Mononuclear cell (primary cell): ENCODE measurements around the gene COX6B1. TPM values are rescaled to one million over a fixed set of nuclear protein-coding genes. Genes with fewer than 3 reads are reported as not detected.
"Not testable (repeated sequence)": the region's sequence is repeated elsewhere in the genome, so short reads cannot be mapped to it uniquely, and the experiment has no call there.

Experiments
- H3K27me3 ChIP-seq: 2 replicates; pipeline ENCODE4 v1.6.0; 2011; ENCODE audit warnings: low read length, control low read depth; ENCODE audit not compliant: insufficient read depth
- H3K4me1 ChIP-seq: 2 replicates; pipeline ENCODE4 v1.5.1; 2011; ENCODE audit warnings: mild to moderate bottlenecking, low read length, control low read depth; ENCODE audit not compliant: insufficient read depth
- H3K4me3 ChIP-seq: 2 replicates; pipeline ENCODE4 v1.5.1; 2011; ENCODE audit warnings: mild to moderate bottlenecking, low read length, moderate library complexity
- H3K9me3 ChIP-seq: 2 replicates; pipeline ENCODE4 v1.5.1; 2011; ENCODE audit warnings: low read depth, mild to moderate bottlenecking, control low read depth, low read length
- total RNA-seq: library from RNA; depleted of rRNA; stranded (reverse); fragments of >200 nt; gene quantifications from one replicate; pipeline ENCODE4 v1.2.3, GENCODE V29; 2012

COX6B1 gene
- total RNA-seq, 1 donor: 219 TPM

- H3K4me1 ChIP-seq: peaks cover 7% of the 10 kb centered on the region
- no peak overlapping the region for H3K4me3 ChIP-seq
Measured at GRCh38 chr19:35669974-35670373, 21.9 kb downstream of the COX6B1 start.

GRCh38 chr19:35670686-35671085, 22.6 kb downstream of the COX6B1 start:
- Histone ChIP-seq H3K4me3 (no peak overlapping the region), H3K9me3 (no peaks in the 10 kb centered on the region), H3K4me1 (peaks cover 7% of the 10 kb centered on the region), H3K27me3 (peaks cover 14% of the 10 kb centered on the region)

More at GRCh38 chr19:35669974-35670373, 21.9 kb downstream of the COX6B1 start:
- H3K9me3 ChIP-seq: no peaks in the 10 kb centered on the region
- peaks cover 14% of the 10 kb centered on the region for H3K27me3 ChIP-seq

GRCh38 chr19:35671818-35672217, 23.7 kb downstream of the COX6B1 start:
- Histone ChIP-seq H3K4me1 (peaks cover 7% of the 10 kb centered on the region), H3K4me3 (no peak overlapping the region), H3K27me3 (peaks cover 14% of the 10 kb centered on the region), H3K9me3 (no peaks in the 10 kb centered on the region)

GRCh38 chr19:35673121-35673804, 25.1 kb downstream of the COX6B1 start:
- Histone ChIP-seq H3K27me3 (peaks cover 14% of the 10 kb centered on the region), H3K4me1 (peaks cover 7% of the 10 kb centered on the region), H3K4me3 (peak overlapping the region; percentile 13), H3K9me3 (no peaks in the 10 kb centered on the region)

GRCh38 chr19:35675589-35676140, 27.5 kb downstream of the COX6B1 start:
- no peak overlapping the region for H3K4me3 ChIP-seq
- H3K27me3 ChIP-seq: peaks cover 14% of the 10 kb centered on the region
- H3K9me3 ChIP-seq: no peaks in the 10 kb centered on the region
- H3K4me1 ChIP-seq: peaks cover 7% of the 10 kb centered on the region

GRCh38 chr19:35689836-35690235, 41.7 kb downstream of the COX6B1 start:
- H3K27me3 ChIP-seq: no peaks in the 10 kb centered on the region

GRCh38 chr19:35691106-35691505, 43.0 kb downstream of the COX6B1 start:
- H3K27me3 ChIP-seq, H3K4me3 ChIP-seq, H3K9me3 ChIP-seq, H3K4me1 ChIP-seq: not testable (repeated sequence)

More at GRCh38 chr19:35689836-35690235, 41.7 kb downstream of the COX6B1 start:
- Histone ChIP-seq H3K4me1 (no peaks in the 10 kb centered on the region), H3K4me3 (no peak overlapping the region), H3K9me3 (no peaks in the 10 kb centered on the region)

GRCh38 chr19:35692010-35692409, 43.9 kb downstream of the COX6B1 start:
- H3K9me3 ChIP-seq: no peaks in the 10 kb centered on the region
- H3K27me3 ChIP-seq: no peaks in the 10 kb centered on the region
- H3K4me1 ChIP-seq: no peaks in the 10 kb centered on the region
- no peak overlapping the region for H3K4me3 ChIP-seq

GRCh38 chr19:35693422-35693821, 45.3 kb downstream of the COX6B1 start:
- H3K9me3 ChIP-seq: no peaks in the 10 kb centered on the region
- H3K4me1 ChIP-seq: no peaks in the 10 kb centered on the region
- H3K27me3 ChIP-seq: no peaks in the 10 kb centered on the region
- H3K4me3 ChIP-seq: no peak overlapping the region

- Histone ChIP-seq H3K4me3 (no peak overlapping the region), H3K4me1 (no peaks in the 10 kb centered on the region), H3K9me3 (no peaks in the 10 kb centered on the region), H3K27me3 (no peaks in the 10 kb centered on the region)
Measured at GRCh38 chr19:35693835-35694599, 45.9 kb downstream of the COX6B1 start.

- Histone ChIP-seq H3K4me1 (no peaks in the 10 kb centered on the region), H3K9me3 (no peaks in the 10 kb centered on the region), H3K4me3 (no peak overlapping the region), H3K27me3 (no peaks in the 10 kb centered on the region)
Measured at GRCh38 chr19:35695895-35696422, 47.8 kb downstream of the COX6B1 start.

GRCh38 chr19:35696835-35697234, 48.7 kb downstream of the COX6B1 start:
- no peaks in the 10 kb centered on the region for H3K27me3 ChIP-seq
- H3K4me3 ChIP-seq: no peak overlapping the region
- peaks cover under 1% of the 10 kb centered on the region for H3K4me1 ChIP-seq
- H3K9me3 ChIP-seq: no peaks in the 10 kb centered on the region

- Histone ChIP-seq H3K4me3 (peak overlapping the region; percentile 45), H3K27me3 (no peaks in the 10 kb centered on the region), H3K9me3 (no peaks in the 10 kb centered on the region), H3K4me1 (peaks cover 12% of the 10 kb centered on the region)
Measured at GRCh38 chr19:35702223-35703012, 54.3 kb downstream of the COX6B1 start.

- no peaks in the 10 kb centered on the region for H3K9me3 ChIP-seq
- no peaks in the 10 kb centered on the region for H3K27me3 ChIP-seq
- peaks cover 12% of the 10 kb centered on the region for H3K4me1 ChIP-seq
- no peak overlapping the region for H3K4me3 ChIP-seq
Measured at GRCh38 chr19:35703343-35703742, 55.2 kb downstream of the COX6B1 start.

- Histone ChIP-seq H3K27me3 (no peaks in the 10 kb centered on the region), H3K4me1 (peaks cover 12% of the 10 kb centered on the region), H3K9me3 (no peaks in the 10 kb centered on the region), H3K4me3 (no peak within 1 kb of the TSS)
Measured at GRCh38 chr19:35704218-35704617, 56.1 kb downstream of the COX6B1 start, which contains the start of gene ZBTB32. TSS of gene ZBTB32 (plus strand) at chr19:35704558. CDS start at chr19:35714627, 10,069 bp downstream.
